H9 (cell line): Measurements from ENCODE around the gene POMGNT2. TPM values are rescaled to one million over a fixed set of nuclear protein-coding genes. Genes with fewer than 3 reads are reported as not detected.

Experiments used
- DNase-seq: peaks from one replicate; pipeline ENCODE4 v3.0.0-alpha.2; 2017
- H2AFZ ChIP-seq: one replicate; pipeline ENCODE4 v1.6.1; 2013; ENCODE audit warnings: mild to moderate bottlenecking, low read length, control low read depth, moderate library complexity
- H2AK5ac ChIP-seq: 2 replicates; pipeline ENCODE4 v1.6.1; 2013; ENCODE audit warnings: low read length, control low read depth, mixed read lengths; ENCODE audit not compliant: insufficient read length
- H2BK120ac ChIP-seq: one replicate; pipeline ENCODE4 v1.6.1; 2013; ENCODE audit warnings: low read depth, mild to moderate bottlenecking, low read length, control low read depth, inconsistent platforms; ENCODE audit not compliant: poor library complexity, severe bottlenecking
- H2BK12ac ChIP-seq: 2 replicates; pipeline ENCODE4 v1.6.1; 2013; ENCODE audit warnings: low read length, control low read depth, mixed read lengths, low read depth; ENCODE audit not compliant: insufficient read length
- H2BK15ac ChIP-seq: 2 replicates; pipeline ENCODE4 v1.6.1; 2013; ENCODE audit warnings: low read depth, low read length, control low read depth
- H2BK20ac ChIP-seq: one replicate; pipeline ENCODE4 v1.6.1; 2013; ENCODE audit warnings: low read depth, mild to moderate bottlenecking, low read length, control low read depth, inconsistent platforms; ENCODE audit not compliant: poor library complexity, severe bottlenecking
- H2BK5ac ChIP-seq: 2 replicates; pipeline ENCODE4 v1.6.1; 2013; ENCODE audit warnings: low read length, control low read depth, mixed read lengths; ENCODE audit not compliant: insufficient read length
- H3K14ac ChIP-seq: 2 replicates; pipeline ENCODE4 v1.6.1; 2013; ENCODE audit warnings: low read length, control low read depth; ENCODE audit not compliant: insufficient read depth
- H3K18ac ChIP-seq: 2 replicates; pipeline ENCODE4 v1.6.1; 2013; ENCODE audit warnings: low read depth, mild to moderate bottlenecking, mixed read lengths, low read length, control low read depth; ENCODE audit not compliant: insufficient read length
- H3K23ac ChIP-seq: 2 replicates; pipeline ENCODE4 v1.6.1; 2013; ENCODE audit warnings: low read length, control low read depth, mixed read lengths, low read depth; ENCODE audit not compliant: insufficient read length
- H3K23me2 ChIP-seq: 2 replicates; pipeline ENCODE4 v1.6.1; 2013; ENCODE audit warnings: low read depth, mild to moderate bottlenecking, mixed read lengths, low read length, control low read depth; ENCODE audit not compliant: insufficient read length, poor library complexity, severe bottlenecking
- H3K27ac ChIP-seq: 2 replicates; pipeline ENCODE4 v1.5.1; 2013; ENCODE audit warnings: low read length, control low read depth, mixed read lengths, low read depth; ENCODE audit not compliant: insufficient read length
- H3K27me3 ChIP-seq: 2 replicates; pipeline ENCODE4 v1.6.1; 2013; ENCODE audit warnings: low read length, control low read depth, inconsistent platforms; ENCODE audit not compliant: insufficient read depth
- H3K4ac ChIP-seq: 2 replicates; pipeline ENCODE4 v1.6.1; 2013; ENCODE audit warnings: low read depth, mild to moderate bottlenecking, control low read depth, inconsistent platforms, low read length, moderate library complexity
- H3K4me1 ChIP-seq: 2 replicates; pipeline ENCODE4 v1.6.1; 2013; ENCODE audit warnings: low read length, control low read depth, inconsistent platforms; ENCODE audit not compliant: insufficient read depth
- H3K4me2 ChIP-seq: 2 replicates; pipeline ENCODE4 v1.6.1; 2013; ENCODE audit warnings: low read length, control low read depth, mixed read lengths; ENCODE audit not compliant: insufficient read length, insufficient read depth
- H3K56ac ChIP-seq: 2 replicates; pipeline ENCODE4 v1.6.1; 2013; ENCODE audit warnings: low read depth, mild to moderate bottlenecking, mixed read lengths, low read length, control low read depth; ENCODE audit not compliant: insufficient read length
- H3K79me1 ChIP-seq: 2 replicates; pipeline ENCODE4 v1.6.1; 2013; ENCODE audit warnings: low read depth, mild to moderate bottlenecking, moderate library complexity, low read length, control low read depth, inconsistent platforms; ENCODE audit not compliant: insufficient read depth, poor library complexity, severe bottlenecking
- H3K79me2 ChIP-seq: 2 replicates; pipeline ENCODE4 v1.6.1; 2013; ENCODE audit warnings: low read length, control low read depth, inconsistent platforms; ENCODE audit not compliant: insufficient read depth
- H3K9ac ChIP-seq: 2 replicates; pipeline ENCODE4 v1.6.1; 2013; ENCODE audit warnings: low read length, control low read depth, mixed read lengths; ENCODE audit not compliant: insufficient read length; ENCODE audit errors: extremely low read depth
- H3K9me3 ChIP-seq: one replicate; pipeline ENCODE4 v1.6.1; 2013; ENCODE audit warnings: low read depth, low read length, inconsistent platforms; ENCODE audit not compliant: control insufficient read depth
- H3T11ph ChIP-seq: one replicate; pipeline ENCODE4 v1.6.1; 2013; ENCODE audit warnings: mild to moderate bottlenecking, low read length, control low read depth, inconsistent platforms
- H4K20me1 ChIP-seq: one replicate; pipeline ENCODE4 v1.6.1; 2013; ENCODE audit not compliant: control insufficient read depth, insufficient read length, insufficient read depth
- H4K5ac ChIP-seq: 2 replicates; pipeline ENCODE4 v1.6.1; 2013; ENCODE audit warnings: low read depth, mild to moderate bottlenecking, mixed read lengths, low read length, control low read depth; ENCODE audit not compliant: insufficient read length
- H4K8ac ChIP-seq: replicated peaks from 2 replicates; pipeline ENCODE4 v1.6.1; 2013; ENCODE audit warnings: low read length, control low read depth, mixed read lengths, low read depth; ENCODE audit not compliant: insufficient read length
- H4K91ac ChIP-seq: 2 replicates; pipeline ENCODE4 v1.6.1; 2013; ENCODE audit warnings: low read depth, mild to moderate bottlenecking, moderate library complexity, mixed read lengths, low read length, control low read depth; ENCODE audit not compliant: insufficient read length
- H3K27ac Mint-ChIP-seq, 3 experiments: 2 replicates in 2 of 3; 3 replicates in 1 of 3; pipeline ENCODE4 v1.8.0; 2020 to 2021; ENCODE audit warnings: mixed read lengths in 3 of 3, mild to moderate bottlenecking in 1 of 3, moderate library complexity in 1 of 3
- H3K27me3 Mint-ChIP-seq: 2 replicates; pipeline ENCODE4 v1.8.0; 2021; ENCODE audit warnings: low read depth, mild to moderate bottlenecking, moderate library complexity, mixed read lengths
- H3K36me3 Mint-ChIP-seq, 3 experiments: 2 replicates in 2 of 3; 3 replicates in 1 of 3; pipeline ENCODE4 v1.8.0; 2020 to 2021; ENCODE audit warnings: low read depth in 3 of 3, mixed read lengths in 3 of 3; ENCODE audit not compliant: insufficient read depth in 1 of 3
- H3K4me1 Mint-ChIP-seq, 2 experiments: 2 replicates each; pipeline ENCODE4 v1.8.0; 2020; ENCODE audit warnings: mixed read lengths in 2 of 2
- H3K4me3 Mint-ChIP-seq, 2 experiments: 2 replicates in 1 of 2; 3 replicates in 1 of 2; pipeline ENCODE4 v1.8.0; 2020 to 2021; ENCODE audit warnings: mild to moderate bottlenecking in 2 of 2, mixed read lengths in 2 of 2, moderate library complexity in 1 of 2
- H3K9me3 Mint-ChIP-seq, 2 experiments: 2 replicates in 1 of 2; 3 replicates in 1 of 2; pipeline ENCODE4 v1.8.0; 2020; ENCODE audit warnings: mild to moderate bottlenecking in 2 of 2, mixed read lengths in 2 of 2, moderate library complexity in 1 of 2
- whole genome bisulfite sequencing: extraction: QIAGEN DNeasy Blood & Tissue Kit; methylation state at CpG from one replicate; pipeline ENCODE4 v1.1.7; 2013; ENCODE audit warnings: missing lambda C conversion rate, low lambda C conversion rate, mixed read lengths; ENCODE audit not compliant: insufficient read length; ENCODE audit errors: extremely low coverage; 5-methylcytosine and 5-hydroxymethylcytosine counted together
- total RNA-seq: library from RNA; stranded (reverse); gene quantifications from 2 replicates; pipeline ENCODE4 v1.2.1, GENCODE V29; 2021
- TF ChIP-seq, protein P1 (sequence below): fragments of 200-600 bp; sonication (generic); conservative IDR thresholded peaks from 3 replicates; pipeline ENCODE4 v1.8.0; 2021; ENCODE audit warnings: antibody characterized with exemption, mild to moderate bottlenecking

Gene POMGNT2
- total RNA-seq, 1 experiment from 2014 or later = 14.0 TPM

DNA sequence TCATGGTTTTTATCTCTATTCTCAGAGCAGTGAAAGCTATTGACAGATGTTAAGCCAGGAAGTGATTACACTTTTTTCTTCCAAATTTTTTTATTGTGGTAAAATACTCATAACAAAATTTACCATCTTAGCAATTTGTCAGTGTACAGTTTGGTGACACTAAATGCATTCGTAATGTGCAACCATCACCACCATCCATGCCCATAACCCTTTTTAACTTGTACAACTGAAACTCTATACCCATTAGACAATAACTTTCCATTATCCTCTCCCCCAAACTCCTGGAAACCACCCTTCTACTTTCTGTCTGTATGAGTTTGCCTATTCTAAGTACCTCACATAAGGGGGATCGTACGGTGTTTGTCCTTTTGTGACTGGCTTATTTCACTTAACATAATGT, 15.1 kb upstream of the POMGNT2 start:
- Histone ChIP-seq H3K79me2 (no peaks in the 10 kb centered on the region), H4K8ac (no peak overlapping the region), H3T11ph (no peak overlapping the region), H3K9ac (no peak overlapping the region), H2AFZ (no peak overlapping the region), H4K20me1 (no peaks in the 10 kb centered on the region), H3K23me2 (no peaks in the 10 kb centered on the region), H4K91ac (no peak overlapping the region), H4K5ac (no peak overlapping the region), H3K27me3 (no peaks in the 10 kb centered on the region), H2BK120ac (no peak overlapping the region), H2BK20ac (no peak overlapping the region), H3K4me1 (no peaks in the 10 kb centered on the region), H3K9me3 (no peaks in the 10 kb centered on the region), H3K79me1 (no peaks in the 10 kb centered on the region), H3K14ac (no peak overlapping the region), H2AK5ac (no peak overlapping the region), H3K23ac (no peak overlapping the region), H3K18ac (no peak overlapping the region), H2BK12ac (no peak overlapping the region), H2BK5ac (no peak overlapping the region), H3K27ac (no peak overlapping the region), H3K4ac (no peak overlapping the region), H2BK15ac (no peak overlapping the region), H3K56ac (no peak overlapping the region), H3K4me2 (no peak overlapping the region)
- H3K9me3 Mint-ChIP-seq = peaks cover 5 to 7% of the 10 kb centered on the region in 2 experiments
- DNase-seq = no peak
- TF ChIP-seq, protein P1, sequence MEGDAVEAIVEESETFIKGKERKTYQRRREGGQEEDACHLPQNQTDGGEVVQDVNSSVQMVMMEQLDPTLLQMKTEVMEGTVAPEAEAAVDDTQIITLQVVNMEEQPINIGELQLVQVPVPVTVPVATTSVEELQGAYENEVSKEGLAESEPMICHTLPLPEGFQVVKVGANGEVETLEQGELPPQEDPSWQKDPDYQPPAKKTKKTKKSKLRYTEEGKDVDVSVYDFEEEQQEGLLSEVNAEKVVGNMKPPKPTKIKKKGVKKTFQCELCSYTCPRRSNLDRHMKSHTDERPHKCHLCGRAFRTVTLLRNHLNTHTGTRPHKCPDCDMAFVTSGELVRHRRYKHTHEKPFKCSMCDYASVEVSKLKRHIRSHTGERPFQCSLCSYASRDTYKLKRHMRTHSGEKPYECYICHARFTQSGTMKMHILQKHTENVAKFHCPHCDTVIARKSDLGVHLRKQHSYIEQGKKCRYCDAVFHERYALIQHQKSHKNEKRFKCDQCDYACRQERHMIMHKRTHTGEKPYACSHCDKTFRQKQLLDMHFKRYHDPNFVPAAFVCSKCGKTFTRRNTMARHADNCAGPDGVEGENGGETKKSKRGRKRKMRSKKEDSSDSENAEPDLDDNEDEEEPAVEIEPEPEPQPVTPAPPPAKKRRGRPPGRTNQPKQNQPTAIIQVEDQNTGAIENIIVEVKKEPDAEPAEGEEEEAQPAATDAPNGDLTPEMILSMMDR = no peak
- peaks cover 23% of the 10 kb centered on the region for H3K27me3 Mint-ChIP-seq
- H3K36me3 Mint-ChIP-seq = peaks cover 0 to 8% (median 0%) of the 10 kb centered on the region in 3 experiments; a peak in 2 of 7 replicates
- no peaks in the 10 kb centered on the region for H3K4me1 Mint-ChIP-seq
- WGBS = no CpG with 5 or more reads among the region's 3 CpGs
- H3K4me3 Mint-ChIP-seq = no peak overlapping the region
- H3K27ac Mint-ChIP-seq = no peak overlapping the region
